Kasumi-1 (cell line): ENCODE measurements around the gene PCDH12.

Experiments used
- DNase-seq, 2 experiments: peaks; one replicate each; lab custom pipeline; 2025; lab: John Stamatoyannopoulos, UW

Gene PCDH12

GRCh38 chr5:141908796-141909195 is 49.2 kb downstream of the PCDH12 start:
- DNase-seq: no peak

- no peak for DNase-seq
Measured at GRCh38 chr5:141906972-141907371, 51.0 kb downstream of the PCDH12 start.

GRCh38 chr5:141906517-141906916 is 51.5 kb downstream of the PCDH12 start:
- DNase-seq: no peak

GRCh38 chr5:141904551-141904950 is 53.5 kb downstream of the PCDH12 start:
- DNase-seq: no peak

- DNase-seq: peak; percentile 22 to 25
Measured at GRCh38 chr5:141903261-141903660, 54.7 kb downstream of the PCDH12 start.

- no peak for DNase-seq
Measured at GRCh38 chr5:141902015-141902814, 55.8 kb downstream of the PCDH12 start.

- no peak for DNase-seq
Measured at GRCh38 chr5:141898448-141899049, 59.5 kb downstream of the PCDH12 start.

GRCh38 chr5:141897425-141897824 is 60.6 kb downstream of the PCDH12 start:
- no peak for DNase-seq
